GM18499 (cell line): Measurements from ENCODE around the gene SPAM1.
"Not testable (repeated sequence)": the region's sequence is repeated elsewhere in the genome, so short reads cannot be mapped to it uniquely, and the experiment has no call there.

ENCODE experiments used
- ATAC-seq: cut with Tn5 transposase; IDR thresholded peaks from one replicate; pipeline ENCODE4 v1.9.1; 2021; ENCODE audit warnings: moderate number of reproducible peaks; ENCODE audit not compliant: insufficient read depth, unreplicated experiment

The SPAM1 gene

GRCh38 chr7:123945938-123946337, 20.9 kb downstream of the SPAM1 start:
- no peak for ATAC-seq

- no peak for ATAC-seq
Measured at GRCh38 chr7:123948136-123948535, 23.1 kb downstream of the SPAM1 start.

- no peak for ATAC-seq
Measured at GRCh38 chr7:123958186-123958703, 33.2 kb downstream of the SPAM1 start.

- ATAC-seq: no peak
Measured at GRCh38 chr7:123961771-123962170, 36.7 kb downstream of the SPAM1 start.

GRCh38 chr7:123966936-123967335, 41.9 kb downstream of the SPAM1 start:
- no peak for ATAC-seq

- no peak for ATAC-seq
Measured at GRCh38 chr7:123972045-123972444, 47.0 kb downstream of the SPAM1 start.

- ATAC-seq: no peak
Measured at GRCh38 chr7:123972831-123973230, 47.8 kb downstream of the SPAM1 start.

- ATAC-seq: no peak
Measured at GRCh38 chr7:123974326-123974908, 49.4 kb downstream of the SPAM1 start.

GRCh38 chr7:123975084-123975483, 50.0 kb downstream of the SPAM1 start:
- no peak for ATAC-seq

GRCh38 chr7:123977081-123977480, 52.0 kb downstream of the SPAM1 start:
- ATAC-seq: no peak

- ATAC-seq: no peak
Measured at GRCh38 chr7:123979876-123980275, 54.8 kb downstream of the SPAM1 start.

- ATAC-seq: no peak
Measured at GRCh38 chr7:123987445-123987844, 62.4 kb downstream of the SPAM1 start.

GRCh38 chr7:123992913-123993518, 68.0 kb downstream of the SPAM1 start:
- no peak for ATAC-seq

- no peak for ATAC-seq
Measured at GRCh38 chr7:123993996-123994395, 69.0 kb downstream of the SPAM1 start.

- no peak for ATAC-seq
Measured at GRCh38 chr7:123994449-123994848, 69.4 kb downstream of the SPAM1 start.

GRCh38 chr7:123995617-123996326, 70.7 kb downstream of the SPAM1 start:
- no peak for ATAC-seq

GRCh38 chr7:123996327-123996625, 71.2 kb downstream of the SPAM1 start:
- no peak for ATAC-seq

- no peak for ATAC-seq
Measured at GRCh38 chr7:123998921-123999320, 73.9 kb downstream of the SPAM1 start.

- ATAC-seq: no peak
Measured at GRCh38 chr7:123999703-124000102, 74.7 kb downstream of the SPAM1 start.

- not testable (repeated sequence) for ATAC-seq
Measured at GRCh38 chr7:124008296-124008695, 83.3 kb downstream of the SPAM1 start.

- ATAC-seq: no peak
Measured at GRCh38 chr7:124009321-124009720, 84.3 kb downstream of the SPAM1 start.
